GM12892 (cell line): ENCODE results near the gene PREX1.

Source experiments
- POLR2A ChIP-seq: IDR thresholded peaks from 2 replicates; pipeline ENCODE4 v1.6.1; 2011; ENCODE audit warnings: low read depth, low read length, control low read depth
- POLR2AphosphoS5 ChIP-seq: IDR thresholded peaks from 2 replicates; pipeline ENCODE4 v1.6.1; 2011; ENCODE audit warnings: low read depth, low read length, control low read depth
- TAF1 ChIP-seq: IDR thresholded peaks from 2 replicates; pipeline ENCODE4 v1.6.1; 2011; ENCODE audit warnings: low read depth, mild to moderate bottlenecking, control low read depth, low read length, borderline replicate concordance

DNA sequence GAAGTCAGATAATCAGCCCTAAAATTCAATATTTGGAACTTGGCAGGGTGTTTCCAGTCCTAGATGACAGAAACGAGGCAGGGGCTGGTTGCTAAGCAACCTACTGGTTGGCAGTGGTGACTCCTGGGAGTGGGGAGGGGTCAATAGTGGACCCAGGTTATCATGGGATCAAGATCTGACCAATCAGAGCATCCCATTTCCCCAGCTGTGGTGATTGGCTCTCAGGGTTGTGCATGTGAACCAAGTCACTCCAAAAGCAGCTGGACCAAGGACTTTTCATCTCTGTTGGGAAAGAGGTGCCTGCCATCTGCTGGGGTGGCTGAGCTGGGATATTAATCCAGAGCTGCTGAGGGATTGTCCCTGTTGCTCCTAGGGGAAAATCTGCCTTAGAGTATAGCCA, 253.4 kb downstream of the PREX1 start:
- no peak for TF ChIP-seq POLR2AphosphoS5
- TF ChIP-seq TAF1, result no peak
- TF ChIP-seq POLR2A, result no peak
